ENCODE results near the gene MTA3. TPM values are rescaled to one million over a fixed set of nuclear protein-coding genes. Genes with fewer than 3 reads are reported as not detected.

Gene MTA3
- total and polyA plus RNA-seq, 2 donors (not counting 1 experiment from before 2014, with no cell fraction given), result 13.4 to 33.2 TPM

DNA sequence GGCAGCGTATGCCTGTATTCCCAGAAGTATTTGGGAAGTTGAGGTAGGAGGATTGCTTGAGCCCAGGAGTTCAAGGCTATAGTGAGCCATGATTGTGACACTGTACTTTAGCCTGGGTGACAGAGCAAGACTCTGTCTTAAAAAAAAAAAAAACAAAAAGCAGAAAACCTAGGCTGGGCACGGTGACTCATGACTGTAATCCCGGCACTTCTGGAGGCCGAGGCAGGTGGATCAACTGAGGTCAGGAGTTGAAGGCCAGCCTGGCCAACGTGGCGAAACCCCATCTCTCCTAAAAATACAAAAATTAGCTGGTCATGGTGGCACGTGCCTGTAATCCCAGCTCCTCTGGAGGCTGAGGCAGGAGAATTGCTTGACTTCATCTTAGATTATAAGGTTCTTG is 46.4 kb downstream of the MTA3 start:
- intact Hi-C loops (cut with micrococcal nuclease), result no loop called here
- H3K9me3 Mint-ChIP-seq (ENCODE audit: insufficient read depth), result no peaks in the 10 kb centered on the region
- H3K27me3 ChIP-seq (replicated peaks in 1 of 4; ENCODE audit: control extremely low read depth in 1 of 4, control insufficient read depth in 3 of 4, insufficient read depth in 4 of 4, low read length in 3 of 4), result no peaks in the 10 kb centered on the region
- no peaks in the 10 kb centered on the region for H3K79me2 ChIP-seq (ENCODE audit: control insufficient read depth, insufficient read depth, low read length)
- no peaks in the 10 kb centered on the region for H3K27me3 Mint-ChIP-seq
- H3K4me2 ChIP-seq (replicated peaks; ENCODE audit: low read depth, low read length, poor library complexity, severe bottlenecking), result no peak overlapping the region
- H3K9ac ChIP-seq (ENCODE audit: low read length), result no peak overlapping the region
- DNase-seq, result no peak
- ChIA-PET CTCF (no interaction called here), POLR2A (no interaction called here)
- H3K4me3 ChIP-seq (ENCODE audit: control extremely low read depth in 1 of 5, extremely low read depth in 1 of 5, insufficient read depth in 1 of 5, low read depth in 2 of 5, low read length in 4 of 5), result no peak overlapping the region
- no peak for ATAC-seq (ENCODE audit: low read depth)
- 100% methylated on average over 3 of the region's 7 CpGs for WGBS (ENCODE audit: insufficient coverage)
- no peak overlapping the region for H3K4me3 Mint-ChIP-seq
- no peak overlapping the region for H3K27ac Mint-ChIP-seq
- no peaks in the 10 kb centered on the region for H3K9me3 ChIP-seq (ENCODE audit: control extremely low read depth in 1 of 3, control insufficient read depth in 2 of 3, insufficient read depth in 1 of 3, low read length in 2 of 3)
- H3K4me1 ChIP-seq (ENCODE audit: control insufficient read depth in 2 of 2, insufficient read depth in 2 of 2, low read length in 2 of 2), result no peaks in the 10 kb centered on the region
- no peak overlapping the region for H2AFZ ChIP-seq (ENCODE audit: insufficient read depth, low read depth, low read length, poor library complexity, severe bottlenecking)
- no peak for TF ChIP-seq EZH2 (IDR thresholded peaks at IDR 0.05; ENCODE audit: borderline replicate concordance, insufficient read depth, low read depth, low read length, poor library complexity, severe bottlenecking)
- TF ChIP-seq, protein P1, sequence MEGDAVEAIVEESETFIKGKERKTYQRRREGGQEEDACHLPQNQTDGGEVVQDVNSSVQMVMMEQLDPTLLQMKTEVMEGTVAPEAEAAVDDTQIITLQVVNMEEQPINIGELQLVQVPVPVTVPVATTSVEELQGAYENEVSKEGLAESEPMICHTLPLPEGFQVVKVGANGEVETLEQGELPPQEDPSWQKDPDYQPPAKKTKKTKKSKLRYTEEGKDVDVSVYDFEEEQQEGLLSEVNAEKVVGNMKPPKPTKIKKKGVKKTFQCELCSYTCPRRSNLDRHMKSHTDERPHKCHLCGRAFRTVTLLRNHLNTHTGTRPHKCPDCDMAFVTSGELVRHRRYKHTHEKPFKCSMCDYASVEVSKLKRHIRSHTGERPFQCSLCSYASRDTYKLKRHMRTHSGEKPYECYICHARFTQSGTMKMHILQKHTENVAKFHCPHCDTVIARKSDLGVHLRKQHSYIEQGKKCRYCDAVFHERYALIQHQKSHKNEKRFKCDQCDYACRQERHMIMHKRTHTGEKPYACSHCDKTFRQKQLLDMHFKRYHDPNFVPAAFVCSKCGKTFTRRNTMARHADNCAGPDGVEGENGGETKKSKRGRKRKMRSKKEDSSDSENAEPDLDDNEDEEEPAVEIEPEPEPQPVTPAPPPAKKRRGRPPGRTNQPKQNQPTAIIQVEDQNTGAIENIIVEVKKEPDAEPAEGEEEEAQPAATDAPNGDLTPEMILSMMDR (IDR thresholded peaks at IDR 0.05), result no peak
- H3K4me1 Mint-ChIP-seq, result peaks cover 5% of the 10 kb centered on the region
- no peak overlapping the region for H3K27ac ChIP-seq (ENCODE audit: low read length in 2 of 2)
- peaks cover 0 to 1% of the 10 kb centered on the region in 2 experiments for H3K36me3 ChIP-seq (replicated peaks in 1 of 2; ENCODE audit: control extremely low read depth in 1 of 2, control insufficient read depth in 1 of 2, extremely low read depth in 1 of 2, insufficient read depth in 2 of 2, low read length in 1 of 2)
- H4K20me1 ChIP-seq (ENCODE audit: control insufficient read depth, insufficient read depth, low read length, poor library complexity, severe bottlenecking), result no peaks in the 10 kb centered on the region

DNA sequence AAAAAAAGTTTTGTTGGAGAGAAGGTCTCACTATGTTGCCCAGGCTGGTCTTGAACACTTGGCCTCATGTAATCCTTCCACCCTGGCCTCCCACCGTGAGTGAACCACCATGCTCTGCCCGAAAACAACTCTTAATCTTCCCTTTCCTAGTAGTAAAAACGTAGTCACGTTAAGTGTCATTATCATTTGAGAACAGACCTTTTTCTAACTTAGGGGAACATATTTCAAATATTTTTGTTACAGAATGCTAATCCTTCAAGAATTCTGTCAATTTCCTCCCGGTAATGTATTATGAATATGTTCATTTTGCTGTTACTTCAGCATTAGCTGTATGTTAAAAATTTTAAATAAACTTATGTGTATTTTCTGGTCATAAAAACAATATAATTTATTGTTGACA is 49.7 kb downstream of the MTA3 start:
- DNase-seq (no peak), ATAC-seq (ENCODE audit: low read depth) (no peak)
- Mint-ChIP-seq H3K9me3 (ENCODE audit: insufficient read depth) (no peaks in the 10 kb centered on the region), H3K4me1 (peaks cover 4% of the 10 kb centered on the region), H3K27ac (no peak overlapping the region), H3K4me3 (no peak overlapping the region), H3K27me3 (no peaks in the 10 kb centered on the region)
- no peak overlapping the region for H3K4me2 ChIP-seq (replicated peaks; ENCODE audit: low read depth, low read length, poor library complexity, severe bottlenecking)
- no peak overlapping the region for H3K27ac ChIP-seq (ENCODE audit: low read length in 2 of 2)
- H3K9ac ChIP-seq (ENCODE audit: low read length), result no peak overlapping the region
- no peaks in the 10 kb centered on the region for H3K4me1 ChIP-seq (ENCODE audit: control insufficient read depth in 2 of 2, insufficient read depth in 2 of 2, low read length in 2 of 2)
- POLR2A ChIA-PET, result no interaction called here
- peaks cover 1 to 2% of the 10 kb centered on the region in 2 experiments for H3K36me3 ChIP-seq (replicated peaks in 1 of 2; ENCODE audit: control extremely low read depth in 1 of 2, control insufficient read depth in 1 of 2, extremely low read depth in 1 of 2, insufficient read depth in 2 of 2, low read length in 1 of 2)
- no peak for TF ChIP-seq EZH2 (IDR thresholded peaks at IDR 0.05; ENCODE audit: borderline replicate concordance, insufficient read depth, low read depth, low read length, poor library complexity, severe bottlenecking)
- TF ChIP-seq, protein P1 (IDR thresholded peaks at IDR 0.05), result no peak
- H4K20me1 ChIP-seq (ENCODE audit: control insufficient read depth, insufficient read depth, low read length, poor library complexity, severe bottlenecking), result no peaks in the 10 kb centered on the region
- peaks cover 0 to 5% (median 0%) of the 10 kb centered on the region in 3 donors for H3K9me3 ChIP-seq (ENCODE audit: control extremely low read depth in 1 of 3, control insufficient read depth in 2 of 3, insufficient read depth in 1 of 3, low read length in 2 of 3)
- H3K4me3 ChIP-seq (ENCODE audit: control extremely low read depth in 1 of 5, extremely low read depth in 1 of 5, insufficient read depth in 1 of 5, low read depth in 2 of 5, low read length in 4 of 5), result no peak overlapping the region
- no peak overlapping the region for H2AFZ ChIP-seq (ENCODE audit: insufficient read depth, low read depth, low read length, poor library complexity, severe bottlenecking)
- CTCF ChIA-PET, result no interaction called here
- intact Hi-C loops (cut with micrococcal nuclease), result no loop called here
- no peaks in the 10 kb centered on the region for H3K27me3 ChIP-seq (replicated peaks in 1 of 4; ENCODE audit: control extremely low read depth in 1 of 4, control insufficient read depth in 3 of 4, insufficient read depth in 4 of 4, low read length in 3 of 4)
- no peaks in the 10 kb centered on the region for H3K79me2 ChIP-seq (ENCODE audit: control insufficient read depth, insufficient read depth, low read length)
- WGBS (ENCODE audit: insufficient coverage), result 100% methylated on average over 1 of the region's 5 CpGs

All from B cell (primary cell).